NT2/D1 (cell line): Measurements from ENCODE around the gene CDH12.

Experiments used
- DNase-seq: peaks from one replicate; pipeline ENCODE4 v3.0.0-alpha.2; 2011; ENCODE audit warnings: low read depth, low spot score
- H3K27me3 ChIP-seq: 2 replicates; pipeline ENCODE4 v1.6.0; 2011; ENCODE audit warnings: mild to moderate bottlenecking; ENCODE audit not compliant: insufficient read length, insufficient read depth
- H3K36me3 ChIP-seq: 2 replicates; pipeline ENCODE4 v1.6.1; 2011; ENCODE audit warnings: mild to moderate bottlenecking, low read length, mixed read lengths; ENCODE audit not compliant: insufficient read depth, insufficient read length
- H3K4me1 ChIP-seq: 2 replicates; pipeline ENCODE4 v1.5.1; 2011; ENCODE audit not compliant: insufficient read depth, insufficient read length
- H3K4me3 ChIP-seq: 2 replicates; pipeline ENCODE4 v1.5.1; 2011; ENCODE audit warnings: low read depth; ENCODE audit not compliant: insufficient read length
- H3K9ac ChIP-seq: 2 replicates; pipeline ENCODE4 v1.6.0; 2011; ENCODE audit warnings: low read depth; ENCODE audit not compliant: insufficient read length
- H3K9me3 ChIP-seq: 2 replicates; pipeline ENCODE4 v1.5.1; 2011; ENCODE audit warnings: mild to moderate bottlenecking, low read length; ENCODE audit not compliant: insufficient read depth
- SUZ12 ChIP-seq: IDR thresholded peaks from 2 replicates; pipeline ENCODE4 v1.6.1; 2011; ENCODE audit not compliant: insufficient read length, insufficient read depth; ENCODE audit errors: extremely low read depth
- YY1 ChIP-seq: IDR thresholded peaks from 2 replicates; pipeline ENCODE4 v1.6.1; 2011; ENCODE audit not compliant: insufficient read length, insufficient read depth
- ZNF274 ChIP-seq: IDR thresholded peaks from 2 replicates; pipeline ENCODE4 v1.6.1; 2011; ENCODE audit warnings: mild to moderate bottlenecking, low read depth, low read length

CDH12 gene

GRCh38 chr5:22683050-22683449, 170.1 kb downstream of the CDH12 start:
- Histone ChIP-seq H3K4me1 (no peaks in the 10 kb centered on the region), H3K27me3 (no peaks in the 10 kb centered on the region), H3K9ac (no peak overlapping the region), H3K36me3 (no peaks in the 10 kb centered on the region), H3K9me3 (no peaks in the 10 kb centered on the region), H3K4me3 (no peak overlapping the region)
- no peak for DNase-seq
- TF ChIP-seq SUZ12 (no peak), YY1 (no peak), ZNF274 (no peak)

- no peak for TF ChIP-seq SUZ12
- no peak for TF ChIP-seq ZNF274
- no peak for TF ChIP-seq YY1
- no peaks in the 10 kb centered on the region for H3K36me3 ChIP-seq
- DNase-seq, result no peak
- no peak overlapping the region for H3K9ac ChIP-seq
- no peaks in the 10 kb centered on the region for H3K9me3 ChIP-seq
- no peak overlapping the region for H3K4me3 ChIP-seq
- H3K4me1 ChIP-seq, result no peaks in the 10 kb centered on the region
- no peaks in the 10 kb centered on the region for H3K27me3 ChIP-seq
Observed at GRCh38 chr5:22678886-22679285, 174.3 kb downstream of the CDH12 start.

GRCh38 chr5:22673131-22673530, 180.0 kb downstream of the CDH12 start:
- no peaks in the 10 kb centered on the region for H3K9me3 ChIP-seq
- no peaks in the 10 kb centered on the region for H3K4me1 ChIP-seq
- H3K27me3 ChIP-seq, result no peaks in the 10 kb centered on the region
- H3K36me3 ChIP-seq, result no peaks in the 10 kb centered on the region
- H3K4me3 ChIP-seq, result no peak overlapping the region
- H3K9ac ChIP-seq, result no peak overlapping the region
- TF ChIP-seq SUZ12 (no peak), YY1 (no peak), ZNF274 (no peak)
- DNase-seq, result no peak

GRCh38 chr5:22669345-22669744, 183.8 kb downstream of the CDH12 start:
- TF ChIP-seq YY1 (no peak), ZNF274 (no peak), SUZ12 (no peak)
- Histone ChIP-seq H3K36me3 (no peaks in the 10 kb centered on the region), H3K4me1 (no peaks in the 10 kb centered on the region), H3K9me3 (no peaks in the 10 kb centered on the region), H3K27me3 (no peaks in the 10 kb centered on the region), H3K4me3 (no peak overlapping the region), H3K9ac (no peak overlapping the region)
- no peak for DNase-seq

DNA sequence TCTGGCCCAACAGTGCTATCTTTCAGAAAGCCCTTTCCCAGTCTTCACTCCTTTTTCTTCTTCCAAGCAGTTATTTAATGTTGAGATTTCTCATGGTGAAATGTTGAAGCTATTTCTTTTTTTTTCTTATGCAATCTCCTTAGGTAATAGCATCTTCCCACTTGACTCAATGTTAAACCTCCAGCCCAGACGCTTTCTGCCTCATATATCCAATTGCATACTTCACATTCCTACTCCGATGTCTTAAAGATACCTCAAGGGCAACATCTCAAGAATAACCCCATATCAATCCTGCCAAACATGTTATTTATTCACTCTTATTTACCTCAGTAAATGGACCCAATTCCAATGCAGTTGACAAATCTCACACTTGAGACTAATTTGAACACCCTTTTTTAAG, 187.3 kb downstream of the CDH12 start:
- Histone ChIP-seq H3K27me3 (no peaks in the 10 kb centered on the region), H3K9me3 (no peaks in the 10 kb centered on the region), H3K9ac (no peak overlapping the region), H3K4me3 (no peak overlapping the region), H3K36me3 (no peaks in the 10 kb centered on the region), H3K4me1 (no peaks in the 10 kb centered on the region)
- DNase-seq, result no peak
- TF ChIP-seq ZNF274 (no peak), SUZ12 (no peak), YY1 (no peak)

DNA sequence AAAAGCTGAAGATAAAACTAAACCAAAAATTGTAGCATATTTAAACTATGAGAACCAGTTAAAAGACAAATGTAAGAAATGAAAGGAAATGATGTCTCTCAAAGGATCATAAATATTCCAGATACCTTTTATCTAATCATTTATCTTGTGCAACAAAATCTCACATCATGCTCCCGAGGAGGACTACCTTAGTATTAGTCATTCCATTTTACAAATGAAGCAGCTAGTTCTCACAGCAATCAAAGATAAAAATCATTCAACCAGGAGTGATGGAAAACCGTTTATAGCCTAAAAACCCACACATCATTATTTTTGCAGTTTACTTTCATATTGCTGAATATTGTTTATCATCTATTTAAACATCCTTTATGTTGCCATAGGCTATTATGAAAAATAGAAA, 190.0 kb downstream of the CDH12 start:
- DNase-seq, result no peak
- H3K4me1 ChIP-seq, result no peaks in the 10 kb centered on the region
- no peak for TF ChIP-seq ZNF274
- no peak for TF ChIP-seq YY1
- no peak for TF ChIP-seq SUZ12
- no peak overlapping the region for H3K4me3 ChIP-seq
- H3K27me3 ChIP-seq, result no peaks in the 10 kb centered on the region
- no peaks in the 10 kb centered on the region for H3K9me3 ChIP-seq
- H3K36me3 ChIP-seq, result no peaks in the 10 kb centered on the region
- no peak overlapping the region for H3K9ac ChIP-seq

- H3K4me1 ChIP-seq, result no peaks in the 10 kb centered on the region
- H3K36me3 ChIP-seq, result no peaks in the 10 kb centered on the region
- no peak overlapping the region for H3K4me3 ChIP-seq
- no peak for TF ChIP-seq SUZ12
- no peak for TF ChIP-seq YY1
- TF ChIP-seq ZNF274, result no peak
- no peaks in the 10 kb centered on the region for H3K9me3 ChIP-seq
- DNase-seq, result no peak
- H3K27me3 ChIP-seq, result no peaks in the 10 kb centered on the region
- no peak overlapping the region for H3K9ac ChIP-seq
Observed at GRCh38 chr5:22662391-22662790, 190.8 kb downstream of the CDH12 start.

DNA sequence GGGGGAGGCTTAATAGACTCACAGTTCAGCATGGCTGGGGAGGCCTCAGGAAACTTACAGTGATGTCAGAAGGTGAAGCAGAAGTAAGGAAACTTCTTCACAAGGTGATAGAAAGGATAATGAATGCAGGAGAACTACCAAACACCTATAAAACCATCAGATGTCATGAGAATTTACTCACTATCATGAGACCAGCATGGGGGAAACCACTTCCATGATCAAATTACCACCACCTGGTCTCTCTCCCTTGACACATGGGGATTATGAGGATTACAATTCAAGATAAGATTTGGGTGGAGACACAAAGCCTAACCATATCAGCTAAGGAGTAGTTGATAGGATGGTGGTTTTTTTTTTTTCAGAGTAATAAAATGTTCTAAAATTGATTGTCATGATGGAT, 201.8 kb downstream of the CDH12 start:
- H3K9ac ChIP-seq, result no peak overlapping the region
- TF ChIP-seq YY1, result no peak
- TF ChIP-seq SUZ12, result no peak
- no peak for TF ChIP-seq ZNF274
- H3K36me3 ChIP-seq, result no peaks in the 10 kb centered on the region
- H3K27me3 ChIP-seq, result no peaks in the 10 kb centered on the region
- H3K4me1 ChIP-seq, result no peaks in the 10 kb centered on the region
- no peak for DNase-seq
- H3K4me3 ChIP-seq, result no peak overlapping the region
- no peaks in the 10 kb centered on the region for H3K9me3 ChIP-seq
